Stomach (tissue), 4 donors: Measurements from ENCODE around the gene PHF2.

Experiments used
- POLR2A ChIP-seq, 4 donors: fragments of 450-650 bp; IDR thresholded peaks; one replicate each; pipeline ENCODE4 v1.6.1; 2016; ENCODE audit warnings: antibody characterized with exemption in 4 of 4, control low read depth in 2 of 4, mild to moderate bottlenecking in 1 of 4, moderate library complexity in 1 of 4
- POLR2AphosphoS5 ChIP-seq, 3 donors: sonication (generic); formaldehyde crosslinking; IDR thresholded peaks; one replicate each; pipeline ENCODE4 v1.6.1; 2016; ENCODE audit warnings: antibody characterized with exemption in 3 of 3
- TF ChIP-seq, protein P1 (sequence below), 7 experiments: fragments of 450-650 bp in 4 of 7; fragments of 200-600 bp in 3 of 7; sonication (generic) in 3 of 7; IDR thresholded peaks; one replicate each; pipeline ENCODE4 v1.5.1; 2016 to 2019; ENCODE audit warnings: antibody characterized with exemption in 7 of 7, control low read depth in 2 of 7, mild to moderate bottlenecking in 1 of 7

DNA sequence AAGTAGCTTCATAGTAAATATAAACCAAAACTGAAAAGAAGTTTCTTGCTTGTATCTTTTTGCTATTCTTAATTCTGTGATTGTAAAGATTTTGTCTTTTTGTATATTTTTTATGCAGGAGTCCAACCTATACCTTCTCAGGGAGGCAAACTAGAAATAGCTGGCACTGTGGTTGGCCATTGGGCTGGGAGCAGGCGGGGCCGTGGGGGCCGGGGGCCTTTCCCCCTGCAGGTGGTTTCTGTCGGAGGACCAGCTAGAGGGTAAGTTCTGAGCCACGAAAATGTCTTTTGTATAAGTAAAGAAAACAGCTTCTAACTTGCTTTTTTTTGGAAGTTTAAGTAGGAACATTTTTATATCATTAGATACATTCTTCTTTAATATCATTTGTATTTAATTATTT, 15.4 kb upstream of the PHF2 start:
- TF ChIP-seq, protein P1, sequence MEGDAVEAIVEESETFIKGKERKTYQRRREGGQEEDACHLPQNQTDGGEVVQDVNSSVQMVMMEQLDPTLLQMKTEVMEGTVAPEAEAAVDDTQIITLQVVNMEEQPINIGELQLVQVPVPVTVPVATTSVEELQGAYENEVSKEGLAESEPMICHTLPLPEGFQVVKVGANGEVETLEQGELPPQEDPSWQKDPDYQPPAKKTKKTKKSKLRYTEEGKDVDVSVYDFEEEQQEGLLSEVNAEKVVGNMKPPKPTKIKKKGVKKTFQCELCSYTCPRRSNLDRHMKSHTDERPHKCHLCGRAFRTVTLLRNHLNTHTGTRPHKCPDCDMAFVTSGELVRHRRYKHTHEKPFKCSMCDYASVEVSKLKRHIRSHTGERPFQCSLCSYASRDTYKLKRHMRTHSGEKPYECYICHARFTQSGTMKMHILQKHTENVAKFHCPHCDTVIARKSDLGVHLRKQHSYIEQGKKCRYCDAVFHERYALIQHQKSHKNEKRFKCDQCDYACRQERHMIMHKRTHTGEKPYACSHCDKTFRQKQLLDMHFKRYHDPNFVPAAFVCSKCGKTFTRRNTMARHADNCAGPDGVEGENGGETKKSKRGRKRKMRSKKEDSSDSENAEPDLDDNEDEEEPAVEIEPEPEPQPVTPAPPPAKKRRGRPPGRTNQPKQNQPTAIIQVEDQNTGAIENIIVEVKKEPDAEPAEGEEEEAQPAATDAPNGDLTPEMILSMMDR (IDR thresholded peaks at IDR 0.05): no peak
- TF ChIP-seq POLR2AphosphoS5 (IDR thresholded peaks at IDR 0.05) (no peak), POLR2A (IDR thresholded peaks at IDR 0.05) (no peak)
